WTC11 (cell line): ENCODE data around the gene HDX. TPM values are rescaled to one million over a fixed set of nuclear protein-coding genes. Genes with fewer than 3 reads are reported as not detected.
"Not testable (repeated sequence)": the region's sequence is repeated elsewhere in the genome, so short reads cannot be mapped to it uniquely, and the experiment has no call there.

Experiments used
- ATAC-seq: fragments of 200-7000 bp; cut with Tn5 transposase; 2 replicates; pipeline ENCODE4 v1.10.0; 2021; ENCODE audit warnings: mild to moderate bottlenecking, moderate library complexity
- CTCF ChIA-PET: fragments of 300-600 bp; sonication (Branson Sonifier 250); formaldehyde crosslinking; loops from one replicate; lab custom pipeline; 2021; ENCODE audit warnings: antibody characterized with exemption; lab: Charles Lee
- POLR2A ChIA-PET: fragments of 350-600 bp; sonication (Branson Sonifier 250); formaldehyde crosslinking; loops from one replicate; lab custom pipeline; 2021; ENCODE audit warnings: antibody characterized with exemption; lab: Charles Lee
- DNase-seq: peaks from one replicate; pipeline ENCODE4 v3.0.0; 2021; ENCODE audit warnings: low spot score
- H3K27ac Mint-ChIP-seq: 2 replicates; pipeline ENCODE4 v1.8.0; 2021; ENCODE audit warnings: mixed read lengths
- H3K27me3 Mint-ChIP-seq: 2 replicates; pipeline ENCODE4 v1.8.0; 2021; ENCODE audit warnings: low read depth, mild to moderate bottlenecking, moderate library complexity, mixed read lengths
- H3K36me3 Mint-ChIP-seq: 2 replicates; pipeline ENCODE4 v1.8.0; 2021; ENCODE audit warnings: mixed read lengths
- H3K4me1 Mint-ChIP-seq: 2 replicates; pipeline ENCODE4 v1.8.0; 2022; ENCODE audit warnings: mixed read lengths
- H3K4me3 Mint-ChIP-seq: 2 replicates; pipeline ENCODE4 v1.8.0; 2021; ENCODE audit warnings: mild to moderate bottlenecking, moderate library complexity, mixed read lengths
- H3K9me3 Mint-ChIP-seq: 2 replicates; pipeline ENCODE4 v1.8.0; 2021; ENCODE audit warnings: mixed read lengths
- AFF4 ChIP-seq: sonication (generic); formaldehyde crosslinking; IDR thresholded peaks from 2 replicates; pipeline ENCODE4 v1.8.1; 2023; ENCODE audit warnings: mild to moderate bottlenecking, missing genetic modification reagents, borderline replicate concordance
- EMX1 ChIP-seq: fragments of 250-450 bp; sonication (Bioruptor Pico); IDR thresholded peaks from 2 replicates; pipeline ENCODE4 v1.8.0; 2021; ENCODE audit warnings: mild to moderate bottlenecking
- ETV6 ChIP-seq: sonication (generic); formaldehyde crosslinking; IDR thresholded peaks from 2 replicates; pipeline ENCODE4 v1.8.1; 2022; ENCODE audit warnings: mild to moderate bottlenecking, missing genetic modification reagents
- FOXP1 ChIP-seq: sonication (generic); formaldehyde crosslinking; IDR thresholded peaks from 2 replicates; pipeline ENCODE4 v1.8.0; 2022; ENCODE audit warnings: missing genetic modification reagents, mild to moderate bottlenecking, moderate library complexity, borderline replicate concordance
- HMGXB4 ChIP-seq: sonication (generic); formaldehyde crosslinking; IDR thresholded peaks from 2 replicates; pipeline ENCODE4 v1.8.1; 2023; ENCODE audit warnings: mild to moderate bottlenecking, moderate library complexity, missing genetic modification reagents
- IRF2 ChIP-seq: sonication (generic); formaldehyde crosslinking; IDR thresholded peaks from 2 replicates; pipeline ENCODE4 v1.8.0; 2022; ENCODE audit warnings: low read depth, missing genetic modification reagents, borderline replicate concordance
- STAT6 ChIP-seq: sonication (generic); formaldehyde crosslinking; conservative IDR thresholded peaks from 2 replicates; pipeline ENCODE4 v1.8.1; 2023; ENCODE audit warnings: mild to moderate bottlenecking, low read depth, missing genetic modification reagents, moderate library complexity
- USF1 ChIP-seq: sonication (generic); formaldehyde crosslinking; IDR thresholded peaks from 2 replicates; pipeline ENCODE4 v1.8.0; 2022; ENCODE audit warnings: mild to moderate bottlenecking, missing genetic modification reagents
- ZSCAN18 ChIP-seq: fragments of 250-450 bp; sonication (Bioruptor Pico); IDR thresholded peaks from 2 replicates; pipeline ENCODE4 v2.1.2; 2022; ENCODE audit warnings: mild to moderate bottlenecking, moderate library complexity
- total RNA-seq: library from RNA; stranded (reverse); gene quantifications from 3 replicates; pipeline ENCODE4 v1.2.3, GENCODE V29; 2021

Gene HDX
- total RNA-seq, 1 experiment from 2014 or later: 6.3 TPM

- peak; percentile 100 for TF ChIP-seq STAT6 (CRISPR knock-in tag)
- peak; percentile 100 for TF ChIP-seq IRF2
- TF ChIP-seq EMX1: no peak
- TF ChIP-seq ETV6 (CRISPR knock-in tag): peak; percentile 100
- TF ChIP-seq USF1 (CRISPR knock-in tag): peak; percentile 95
- peak; percentile 100 for TF ChIP-seq AFF4 (CRISPR knock-in tag)
- peak; percentile 100 for TF ChIP-seq FOXP1 (CRISPR knock-in tag)
- TF ChIP-seq HMGXB4 (CRISPR knock-in tag): peak; percentile 100
- TF ChIP-seq ZSCAN18 (CRISPR knock-in tag): no peak
Measured at GRCh38 chrX:84501798-84502628, at the start of gene HDX (continued).

GRCh38 chrX:84541315-84541714, 39.1 kb upstream of the HDX start:
- peaks cover 19% of the 10 kb centered on the region for H3K36me3 Mint-ChIP-seq
- H3K27me3 Mint-ChIP-seq, H3K27ac Mint-ChIP-seq, CTCF ChIA-PET, POLR2A ChIA-PET, H3K4me1 Mint-ChIP-seq, H3K4me3 Mint-ChIP-seq, DNase-seq, ATAC-seq: not testable (repeated sequence)
- peaks cover 28% of the 10 kb centered on the region for H3K9me3 Mint-ChIP-seq

GRCh38 chrX:84537627-84538026, 35.4 kb upstream of the HDX start:
- H3K4me3 Mint-ChIP-seq, ATAC-seq, CTCF ChIA-PET, H3K27me3 Mint-ChIP-seq, DNase-seq, H3K27ac Mint-ChIP-seq, POLR2A ChIA-PET, H3K4me1 Mint-ChIP-seq: not testable (repeated sequence)
- Mint-ChIP-seq H3K9me3 (peaks cover 26% of the 10 kb centered on the region), H3K36me3 (peaks cover 19% of the 10 kb centered on the region)
